ENCODE results near the gene TACSTD2.
"Not testable (repeated sequence)": the region's sequence is repeated elsewhere in the genome, so short reads cannot be mapped to it uniquely, and the experiment has no call there.

Gene TACSTD2

GRCh38 chr1:58576727-58577653, at the start of gene TACSTD2:
TACSTD2 (minus strand) TSS chr1:58577252; CDS start chr1:58577156, 96 bp downstream.
- no peak for DNase-seq

GRCh38 chr1:58626293-58626692, 49.2 kb upstream of the TACSTD2 start:
- DNase-seq, result no peak

GRCh38 chr1:58623259-58623658, 46.2 kb upstream of the TACSTD2 start:
- not testable (repeated sequence) for DNase-seq

GRCh38 chr1:58622571-58622970, 45.5 kb upstream of the TACSTD2 start:
- DNase-seq, result no peak

GRCh38 chr1:58621391-58621790, 44.3 kb upstream of the TACSTD2 start:
- DNase-seq, result no peak

- no peak for DNase-seq
Observed at GRCh38 chr1:58620926-58621325, 43.9 kb upstream of the TACSTD2 start.

- DNase-seq, result no peak
Observed at GRCh38 chr1:58620259-58620658, 43.2 kb upstream of the TACSTD2 start.

GRCh38 chr1:58619286-58620054, 42.4 kb upstream of the TACSTD2 start:
- no peak for DNase-seq

GRCh38 chr1:58618303-58618702, 41.3 kb upstream of the TACSTD2 start:
- peak; percentile 90 for DNase-seq

- no peak for DNase-seq
Observed at GRCh38 chr1:58611861-58612385, 34.9 kb upstream of the TACSTD2 start.

- no peak for DNase-seq
Observed at GRCh38 chr1:58608945-58609344, 31.9 kb upstream of the TACSTD2 start.

GRCh38 chr1:58608297-58608696, 31.2 kb upstream of the TACSTD2 start:
- DNase-seq, result no peak

- DNase-seq, result no peak
Observed at GRCh38 chr1:58607391-58607790, 30.3 kb upstream of the TACSTD2 start.

- not testable (repeated sequence) for DNase-seq
Observed at GRCh38 chr1:58601921-58602320, 24.9 kb upstream of the TACSTD2 start.

GRCh38 chr1:58597996-58598395, 20.9 kb upstream of the TACSTD2 start:
- no peak for DNase-seq

GRCh38 chr1:58597076-58597475, 20.0 kb upstream of the TACSTD2 start:
- no peak for DNase-seq

- no peak for DNase-seq
Observed at GRCh38 chr1:58596631-58597052, 19.6 kb upstream of the TACSTD2 start.

GRCh38 chr1:58594546-58594945, 17.5 kb upstream of the TACSTD2 start:
- no peak for DNase-seq

GRCh38 chr1:58592522-58593134, 15.6 kb upstream of the TACSTD2 start:
- DNase-seq, result peak; percentile 89

- DNase-seq, result no peak
Observed at GRCh38 chr1:58591806-58592205, 14.8 kb upstream of the TACSTD2 start.

- DNase-seq, result no peak
Observed at GRCh38 chr1:58590019-58590418, 13.0 kb upstream of the TACSTD2 start.

GRCh38 chr1:58588396-58588795, 11.3 kb upstream of the TACSTD2 start:
- DNase-seq, result no peak

- DNase-seq, result no peak
Observed at GRCh38 chr1:58587667-58588066, 10.6 kb upstream of the TACSTD2 start.
